H1 (cell line): ENCODE results near the gene HEPHL1. TPM values are rescaled to one million over a fixed set of nuclear protein-coding genes. Genes with fewer than 3 reads are reported as not detected.

ENCODE experiments used
- BRCA1 ChIP-seq: IDR thresholded peaks from 2 replicates; pipeline ENCODE4 v1.6.1; 2012; ENCODE audit warnings: low read depth, low read length, improper control_type of control experiment
- CEBPB ChIP-seq: IDR thresholded peaks from 2 replicates; pipeline ENCODE4 v1.6.1; 2012; ENCODE audit warnings: low read depth, low read length
- CHD7 ChIP-seq: fragments of 300-600 bp; sonication (generic); IDR thresholded peaks from 2 replicates; pipeline ENCODE4 v1.7.1; 2012; ENCODE audit warnings: low read length, moderate library complexity, mild to moderate bottlenecking, inconsistent platforms; ENCODE audit not compliant: insufficient replicate concordance
- EGR1 ChIP-seq: IDR thresholded peaks from 2 replicates; pipeline ENCODE4 v1.6.1; 2011; ENCODE audit warnings: low read depth, low read length, borderline replicate concordance
- EP300 ChIP-seq, 2 experiments: IDR thresholded peaks; 1 replicate in 1 of 2; 2 replicates in 1 of 2; pipeline ENCODE4 v1.6.1; 2011 to 2012; ENCODE audit warnings: low read depth in 2 of 2, low read length in 2 of 2, mild to moderate bottlenecking in 2 of 2, borderline replicate concordance in 1 of 2, inconsistent platforms in 1 of 2, moderate library complexity in 1 of 2
- FOSL1 ChIP-seq: IDR thresholded peaks from 2 replicates; pipeline ENCODE4 v1.6.1; 2011; ENCODE audit warnings: mild to moderate bottlenecking, low read depth, low read length, moderate library complexity; ENCODE audit not compliant: insufficient read depth
- HDAC6 ChIP-seq: IDR thresholded peaks from one replicate; pipeline ENCODE4 v1.7.1; 2012; ENCODE audit warnings: low read depth, mild to moderate bottlenecking, inconsistent platforms, low read length, moderate library complexity
- KDM5A ChIP-seq: fragments of 200-600 bp; IDR thresholded peaks from 2 replicates; pipeline ENCODE4 v1.7.1; 2012; ENCODE audit warnings: mild to moderate bottlenecking, low read length, inconsistent platforms, mixed read lengths
- NANOG ChIP-seq: IDR thresholded peaks from 2 replicates; pipeline ENCODE4 v1.6.1; 2011; ENCODE audit warnings: low read length, low read depth, mild to moderate bottlenecking, inconsistent platforms; ENCODE audit not compliant: insufficient read depth, poor library complexity, severe bottlenecking
- SAP30 ChIP-seq: fragments of 300-600 bp; sonication (generic); IDR thresholded peaks from 2 replicates; pipeline ENCODE4 v1.7.1; 2012; ENCODE audit warnings: low read length, moderate library complexity, mild to moderate bottlenecking, inconsistent platforms; ENCODE audit not compliant: insufficient read depth, insufficient replicate concordance
- SP4 ChIP-seq: IDR thresholded peaks from 2 replicates; pipeline ENCODE4 v1.6.1; 2012; ENCODE audit warnings: low read length, inconsistent platforms
- TCF12 ChIP-seq: IDR thresholded peaks from 2 replicates; pipeline ENCODE4 v1.6.1; 2011; ENCODE audit warnings: low read depth, mild to moderate bottlenecking, low read length
- polyA plus RNA-seq, 7 experiments: library from polyadenylated mRNA; depleted of rRNA in 3 of 7; stranded (reverse) in 5 of 7; unstranded in 2 of 7; fragments of >200 nt in 5 of 7; fragments of 200-250 nt in 2 of 7; gene quantifications; 1 replicate in 5 of 7; 2 replicates in 1 of 7; 4 replicates in 1 of 7; pipeline versions ENCODE4 v1.2.1 to v1.2.3, GENCODE V29; 2011 to 2013; ENCODE audit warnings: missing spikeins in 2 of 7, mixed read lengths in 2 of 7
- total RNA-seq: library from RNA; stranded (reverse); fragmentation: NEBNext Ultra II Directional; extraction: Animal tissue kit (Norgen Biotek cat#: 25700); gene quantifications from 2 replicates; pipeline ENCODE4 v1.2.1, GENCODE V29; 2021

HEPHL1 gene
- total and polyA plus RNA-seq, 2 of the 8 experiments (the other 6 are each of a cell fraction or from before 2014, with no cell fraction given) = 0.09 to 0.11 TPM

- TF ChIP-seq CHD7 (no peak), SP4 (no peak), TCF12 (no peak), EP300 (IDR thresholded peaks at IDR 0.05; ENCODE audit: borderline replicate concordance in 1 of 2, low read depth in 2 of 2, low read length in 2 of 2) (no peak), FOSL1 (no peak), CEBPB (no peak), KDM5A (no peak), NANOG (no peak), HDAC6 (no peak), SAP30 (no peak), BRCA1 (no peak), EGR1 (no peak)
These were observed 9.7 kb upstream of the HEPHL1 start (continued) for GRCh38 chr11:94011478-94011877.
